GM19035 (cell line): Measurements from ENCODE around the gene ATF7.

ENCODE experiments used
- ATAC-seq: cut with Tn5 transposase; IDR thresholded peaks from one replicate; pipeline ENCODE4 v1.9.1; 2021; ENCODE audit not compliant: unreplicated experiment

Gene ATF7

GRCh38 chr12:53532021-53532420 is 94.2 kb downstream of the ATF7 start:
- no peak for ATAC-seq

DNA sequence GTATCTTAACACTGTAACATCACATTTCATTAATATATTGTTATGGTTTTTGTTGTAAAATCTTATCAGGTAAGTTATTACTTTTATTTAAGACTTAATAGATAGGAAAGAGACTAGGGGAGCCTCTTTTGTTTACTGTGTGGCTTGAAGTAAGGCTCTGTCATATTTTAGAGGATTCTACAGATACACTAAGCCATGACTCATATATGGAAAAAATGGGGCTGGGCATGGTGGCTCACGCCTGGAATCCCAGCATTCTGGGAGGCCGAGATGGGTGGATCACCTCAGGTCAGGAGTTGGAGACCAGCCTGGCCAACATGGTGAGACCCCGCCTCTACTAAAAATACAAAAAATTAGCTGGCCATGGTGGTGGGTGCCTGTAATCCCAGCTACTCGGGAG is 95.3 kb downstream of the ATF7 start:
- no peak for ATAC-seq

DNA sequence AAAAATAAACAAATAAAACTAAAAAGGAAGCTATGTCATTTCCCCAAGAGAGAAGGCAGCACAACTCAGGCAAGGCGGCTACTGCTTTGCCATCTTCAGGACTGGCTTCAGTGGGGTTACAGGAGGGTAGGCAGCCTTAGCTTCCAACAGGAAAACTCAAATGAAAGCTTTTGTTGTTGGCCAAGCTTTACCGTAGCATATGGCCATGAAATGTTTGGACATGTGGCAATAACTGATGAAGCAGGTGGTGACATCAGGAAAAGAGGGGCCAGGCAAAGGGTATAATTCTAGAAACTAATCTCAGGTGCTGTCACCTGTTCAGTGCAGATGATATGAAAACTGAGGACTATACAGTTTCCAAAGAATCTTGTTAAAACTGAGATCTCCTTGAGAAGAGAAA is 96.1 kb downstream of the ATF7 start:
- ATAC-seq: no peak

DNA sequence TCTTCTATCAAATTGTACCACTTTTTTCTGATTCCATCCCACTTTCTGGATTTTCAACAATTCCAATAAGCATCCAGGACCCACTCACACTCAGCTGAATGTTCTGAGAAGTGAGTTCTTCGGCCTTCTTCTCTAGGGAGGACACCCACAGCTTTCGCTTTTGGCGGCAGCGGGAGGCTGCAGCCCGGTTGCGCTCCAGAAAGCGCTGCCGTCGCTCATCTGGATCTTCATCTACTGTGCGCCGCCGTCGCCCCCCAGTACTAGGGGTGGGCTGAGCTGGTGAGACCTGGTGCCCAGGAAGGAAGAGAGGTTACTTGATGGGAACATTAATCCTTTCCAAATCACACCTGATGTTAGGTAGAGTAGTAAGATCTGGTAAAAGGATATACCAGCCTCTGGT is 101.7 kb downstream of the ATF7 start:
- no peak for ATAC-seq

DNA sequence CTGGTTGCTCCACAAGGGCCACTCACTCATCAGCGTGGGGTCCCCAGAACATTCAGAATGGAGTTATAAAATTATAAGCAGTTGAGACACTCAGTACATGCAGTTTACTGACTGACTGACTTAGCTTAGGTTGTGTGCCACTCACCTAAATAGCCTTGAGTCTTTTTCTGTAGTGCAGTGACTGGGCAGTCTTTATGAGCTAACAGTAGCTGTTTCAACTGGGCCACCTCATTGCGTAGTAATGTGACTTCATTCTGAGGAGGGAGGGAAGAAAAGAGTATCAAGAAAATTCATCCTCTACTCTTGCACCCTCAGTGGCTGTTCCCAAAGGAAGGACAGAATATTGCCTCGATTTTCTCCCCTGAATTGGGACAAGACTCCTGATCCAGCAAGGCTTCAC is 103.1 kb downstream of the ATF7 start:
- ATAC-seq: no peak

- no peak for ATAC-seq
Measured at GRCh38 chr12:53518381-53518780, 107.8 kb downstream of the ATF7 start.

- no peak for ATAC-seq
Measured at GRCh38 chr12:53516758-53517455, 109.3 kb downstream of the ATF7 start.

DNA sequence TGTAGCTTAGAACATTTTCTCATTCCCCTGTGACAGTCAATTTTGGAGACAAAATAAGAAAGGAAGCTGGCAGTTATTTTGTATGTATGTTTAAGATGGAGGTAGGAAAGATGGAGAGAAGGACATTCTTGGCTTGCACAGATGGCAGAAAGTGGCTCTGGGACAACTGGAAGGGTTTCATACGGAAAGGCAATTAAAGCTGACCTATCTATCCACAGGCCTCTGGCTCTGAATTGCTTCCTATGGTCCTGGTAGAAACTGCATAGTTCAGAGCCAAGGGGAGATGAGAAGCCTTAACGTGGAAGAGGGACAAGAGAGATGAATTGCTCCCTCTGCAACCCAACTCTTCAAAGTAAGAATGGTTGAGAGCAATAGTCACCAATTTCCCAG is 110.9 kb downstream of the ATF7 start:
- no peak for ATAC-seq

GRCh38 chr12:53514628-53515290 is 111.4 kb downstream of the ATF7 start:
- ATAC-seq: no peak

- ATAC-seq: no peak
Measured at GRCh38 chr12:53513712-53514410, 112.3 kb downstream of the ATF7 start.

- ATAC-seq: no peak
Measured at GRCh38 chr12:53510181-53510812, 115.9 kb downstream of the ATF7 start.

DNA sequence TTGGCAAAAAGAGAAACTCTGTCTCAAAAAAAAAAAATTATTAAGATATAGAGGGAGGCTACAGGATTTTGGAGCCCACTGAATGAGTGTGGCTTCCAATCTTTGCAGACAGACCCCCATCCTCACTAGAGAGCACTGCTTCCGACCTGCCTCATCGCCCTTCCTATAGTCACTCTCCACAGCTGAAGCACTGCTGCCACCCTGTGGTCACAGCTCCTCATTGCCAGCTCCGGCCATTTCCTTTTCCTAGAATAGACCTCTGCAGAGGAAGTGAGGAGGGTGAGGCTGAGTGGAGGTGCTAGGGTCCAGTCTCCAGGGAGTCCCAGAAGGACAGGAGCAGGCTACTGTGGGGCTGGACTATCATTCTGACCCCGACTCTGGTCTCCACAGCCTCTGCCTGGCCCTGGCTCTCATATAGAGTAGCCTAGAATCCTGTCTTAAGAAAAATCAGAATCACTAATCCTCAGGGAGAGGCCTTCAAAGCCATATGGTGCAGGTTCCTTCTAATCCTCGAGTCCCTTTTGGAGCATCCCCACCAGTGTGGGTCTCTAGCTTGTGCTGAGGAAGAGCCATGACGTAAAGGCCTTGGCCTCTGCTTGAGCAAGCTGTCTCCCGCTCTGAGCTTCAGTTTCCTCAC is 117.5 kb downstream of the ATF7 start:
- peak; percentile 88 for ATAC-seq

DNA sequence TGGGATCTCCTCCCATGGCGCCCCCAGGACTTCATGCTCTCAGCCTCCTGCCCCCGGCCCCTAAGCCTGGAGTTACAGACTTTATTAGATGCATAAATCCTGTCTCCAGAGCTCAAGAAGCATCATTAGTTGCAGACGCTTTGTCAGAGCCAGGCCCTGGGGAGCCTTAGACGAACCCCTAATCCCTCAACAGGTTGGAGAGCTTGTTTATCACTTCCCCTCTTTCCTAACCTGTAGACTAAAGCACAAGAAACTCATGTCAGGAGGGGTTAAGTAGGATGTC is 118.6 kb downstream of the ATF7 start:
- no peak for ATAC-seq

GRCh38 chr12:53506881-53507602 is 119.1 kb downstream of the ATF7 start, which contains the start of gene NPFF:
NPFF (minus strand) TSS chr12:53507484; CDS start chr12:53507474, 10 bp downstream.
- no peak for ATAC-seq

- ATAC-seq: no peak
Measured at GRCh38 chr12:53506450-53506785, 119.8 kb downstream of the ATF7 start.

GRCh38 chr12:53505555-53506449 is 120.4 kb downstream of the ATF7 start:
- no peak for ATAC-seq

DNA sequence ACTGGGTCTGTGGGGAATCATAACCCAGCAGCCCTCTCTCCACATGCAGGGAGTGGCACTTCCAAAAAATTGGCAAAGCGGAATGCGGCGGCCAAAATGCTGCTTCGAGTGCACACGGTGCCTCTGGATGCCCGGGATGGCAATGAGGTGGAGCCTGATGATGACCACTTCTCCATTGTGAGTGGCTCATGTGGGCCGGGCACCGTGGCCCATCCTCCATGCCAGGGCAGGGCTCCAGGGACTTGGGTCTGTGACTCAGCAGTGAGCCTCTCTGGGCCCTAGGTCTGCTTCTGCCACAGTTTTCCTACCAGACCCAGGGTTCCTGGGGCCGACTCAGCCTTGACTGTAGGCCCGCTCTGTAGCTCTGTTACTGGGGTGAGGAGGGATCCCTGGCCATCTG is 121.1 kb downstream of the ATF7 start:
- ATAC-seq: no peak

- no peak for ATAC-seq
Measured at GRCh38 chr12:53504004-53504920, 121.9 kb downstream of the ATF7 start.
